Activated CD4-positive, CD25-positive, alpha-beta regulatory T cell treated with anti-CD3 and anti-CD28 coated beads, Interleukin-2, amount 50 U/mL, for 16 hours (primary cell): ENCODE results near the gene SSBP2.
"Not testable (repeated sequence)": the region's sequence is repeated elsewhere in the genome, so short reads cannot be mapped to it uniquely, and the experiment has no call there.

ENCODE experiments used
- DNase-seq: peaks from one replicate; pipeline ENCODE4 v3.0.0-alpha.2; 2020; ENCODE audit warnings: low read depth, low spot score

SSBP2 gene

DNA sequence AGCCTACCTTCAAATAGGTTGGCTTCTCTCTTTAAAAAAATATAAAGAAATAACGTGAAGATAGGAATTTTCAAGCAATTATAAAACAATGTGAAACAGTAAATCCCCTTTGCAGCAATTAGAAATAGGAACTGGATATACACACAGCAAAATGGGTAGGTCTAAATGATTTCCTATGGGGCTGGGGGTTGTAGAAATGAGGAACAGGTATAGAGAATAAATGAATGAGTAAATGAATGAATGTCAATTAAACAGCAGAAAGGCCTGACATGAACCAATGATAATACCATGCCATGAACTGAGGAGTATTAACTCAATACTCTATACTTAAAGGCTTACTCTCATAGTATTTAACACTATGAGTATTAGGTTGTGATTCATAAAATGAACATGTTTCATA is 21.6 kb downstream of the SSBP2 start:
- DNase-seq: no peak

- no peak for DNase-seq
Observed at GRCh38 chr5:81728301-81728700, 22.6 kb downstream of the SSBP2 start.

DNA sequence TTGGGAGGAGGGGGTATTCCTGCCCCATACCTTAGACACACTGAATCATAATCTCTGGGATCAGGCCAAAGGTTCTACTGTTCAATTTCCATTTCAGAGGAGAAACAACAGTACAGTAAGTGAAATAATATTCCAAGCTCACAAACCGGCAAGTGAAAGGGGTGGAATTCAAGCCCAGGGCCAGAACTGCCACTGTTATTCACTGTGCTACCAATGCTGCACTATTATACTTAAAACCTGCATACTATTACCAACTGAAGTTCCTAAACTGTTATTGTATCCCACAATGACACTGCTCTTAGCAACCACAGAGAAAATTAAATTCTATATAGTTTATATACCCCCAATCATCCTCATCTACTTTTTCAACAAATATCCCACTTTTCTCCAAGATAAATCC is 24.6 kb downstream of the SSBP2 start:
- DNase-seq: no peak

DNA sequence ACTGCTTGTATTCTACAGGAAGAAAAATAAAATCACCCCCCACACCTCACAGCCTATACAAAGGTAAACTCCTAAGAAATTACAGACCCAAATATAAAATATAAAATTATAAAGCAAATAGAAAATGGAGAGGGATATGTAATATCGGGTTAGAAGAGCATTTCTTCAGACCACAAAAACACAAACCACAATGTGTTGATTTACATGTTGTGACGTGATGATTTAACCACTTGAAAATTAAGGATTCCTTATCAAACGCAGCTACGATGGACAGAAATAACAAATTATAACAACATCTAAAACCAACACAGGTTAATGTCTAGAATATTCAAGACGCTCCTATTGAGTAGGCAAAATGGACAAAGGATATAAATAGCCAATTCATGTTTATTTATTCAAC is 26.3 kb downstream of the SSBP2 start:
- DNase-seq: no peak

GRCh38 chr5:81724108-81724507 is 26.8 kb downstream of the SSBP2 start:
- DNase-seq: no peak

DNA sequence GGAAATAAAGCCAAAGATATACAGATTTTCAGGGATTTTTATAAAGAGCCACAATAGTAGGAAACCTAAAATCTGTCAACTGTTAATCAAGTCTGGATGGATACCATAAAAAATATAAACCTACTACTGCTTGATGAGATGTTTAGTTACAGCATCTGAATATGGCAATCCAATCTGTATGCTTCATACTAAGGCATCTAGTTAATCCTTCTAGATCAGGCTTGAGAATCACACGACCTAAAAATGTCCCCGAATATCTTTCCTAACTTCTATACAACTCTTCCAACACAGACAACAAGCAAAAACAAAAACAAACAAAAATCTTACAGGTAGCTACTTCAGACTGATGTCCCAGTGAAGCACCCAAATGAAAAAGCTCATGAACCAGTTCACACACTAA is 29.8 kb downstream of the SSBP2 start:
- DNase-seq: no peak

GRCh38 chr5:81719743-81720345 is 31.1 kb downstream of the SSBP2 start:
- no peak for DNase-seq

- DNase-seq: no peak
Observed at GRCh38 chr5:81718300-81718699, 32.6 kb downstream of the SSBP2 start.

DNA sequence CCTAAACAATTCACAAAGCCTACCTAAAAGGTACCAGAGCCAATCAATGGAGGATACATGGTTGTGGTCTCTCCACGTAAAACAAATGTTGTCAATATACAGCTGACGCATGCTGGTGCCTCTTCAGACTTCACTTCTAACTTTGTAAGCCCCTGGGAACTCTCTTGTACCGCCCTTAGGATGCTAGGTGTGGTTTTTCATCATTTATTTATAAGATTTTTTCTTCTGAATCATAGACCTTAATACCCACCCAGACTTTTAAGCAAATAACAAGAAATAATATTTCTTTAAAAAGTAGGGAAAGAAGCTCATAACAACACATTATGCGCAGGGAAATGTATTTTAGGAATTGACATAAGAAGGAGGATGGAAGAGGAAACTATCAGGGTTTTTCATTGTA is 33.0 kb downstream of the SSBP2 start:
- no peak for DNase-seq

- no peak for DNase-seq
Observed at GRCh38 chr5:81717226-81717625, 33.7 kb downstream of the SSBP2 start.

DNA sequence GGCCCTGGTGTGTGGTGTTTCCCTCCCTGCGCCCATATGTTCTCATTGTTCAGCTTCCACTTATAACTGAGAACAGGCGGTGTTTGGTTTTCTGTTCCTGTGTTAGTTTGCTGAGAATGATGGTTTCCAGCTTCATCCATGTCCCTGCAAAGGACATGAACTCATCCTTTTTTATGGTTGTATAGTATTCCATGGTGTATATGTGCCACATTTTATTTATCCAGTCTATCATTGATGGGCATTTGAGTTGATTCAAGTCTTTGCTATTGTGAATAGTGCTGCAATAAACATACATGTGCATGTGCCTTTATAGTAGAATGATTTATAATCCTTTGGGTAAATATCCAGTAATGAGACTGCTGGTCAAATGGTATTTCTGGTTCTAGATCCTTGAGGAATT is 36.8 kb downstream of the SSBP2 start:
- not testable (repeated sequence) for DNase-seq

- DNase-seq: no peak
Observed at GRCh38 chr5:81708889-81709288, 42.0 kb downstream of the SSBP2 start.

GRCh38 chr5:81703840-81704239 is 47.1 kb downstream of the SSBP2 start:
- no peak for DNase-seq

GRCh38 chr5:81700166-81700565 is 50.7 kb downstream of the SSBP2 start:
- no peak for DNase-seq

GRCh38 chr5:81698813-81699212 is 52.1 kb downstream of the SSBP2 start:
- no peak for DNase-seq

- no peak for DNase-seq
Observed at GRCh38 chr5:81696418-81697397, 54.2 kb downstream of the SSBP2 start.

DNA sequence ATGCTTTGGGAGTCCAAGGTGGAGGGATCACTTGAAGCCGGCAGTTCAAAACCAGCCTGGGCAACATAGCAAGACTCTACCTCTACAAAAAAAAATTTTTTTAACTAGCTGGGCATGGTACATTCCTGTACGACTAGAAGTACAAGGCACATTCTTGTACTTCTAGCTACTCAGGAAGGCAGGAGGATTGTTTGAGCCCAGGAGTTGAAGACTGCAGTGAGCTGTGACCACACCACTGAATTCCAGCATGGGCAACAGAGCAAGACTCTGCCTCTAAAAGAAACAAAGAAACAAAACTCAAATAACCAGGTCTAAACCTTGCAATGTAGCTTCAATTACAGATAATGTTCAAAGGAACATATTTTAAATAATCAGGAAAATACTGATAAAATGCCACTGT is 56.2 kb downstream of the SSBP2 start:
- no peak for DNase-seq

DNA sequence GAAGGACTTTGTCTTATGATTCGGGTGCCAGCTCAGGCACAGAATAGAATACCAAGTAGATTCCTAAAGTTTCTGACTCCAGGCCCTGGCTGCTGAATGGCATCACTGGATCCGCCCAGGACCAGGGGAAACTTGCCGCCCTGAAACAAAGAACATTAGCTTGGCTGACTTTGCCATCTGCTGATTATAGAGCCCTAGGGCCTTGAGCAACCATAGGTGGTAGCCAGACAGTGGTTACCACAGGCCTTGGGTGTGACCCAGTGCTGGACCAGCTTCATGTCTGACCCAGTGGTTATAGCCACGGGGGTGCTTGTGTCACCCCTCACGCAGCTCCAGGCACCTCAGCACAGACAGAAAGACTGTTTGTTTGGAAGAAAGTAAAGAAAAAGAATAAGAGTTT is 62.7 kb downstream of the SSBP2 start:
- DNase-seq: no peak

DNA sequence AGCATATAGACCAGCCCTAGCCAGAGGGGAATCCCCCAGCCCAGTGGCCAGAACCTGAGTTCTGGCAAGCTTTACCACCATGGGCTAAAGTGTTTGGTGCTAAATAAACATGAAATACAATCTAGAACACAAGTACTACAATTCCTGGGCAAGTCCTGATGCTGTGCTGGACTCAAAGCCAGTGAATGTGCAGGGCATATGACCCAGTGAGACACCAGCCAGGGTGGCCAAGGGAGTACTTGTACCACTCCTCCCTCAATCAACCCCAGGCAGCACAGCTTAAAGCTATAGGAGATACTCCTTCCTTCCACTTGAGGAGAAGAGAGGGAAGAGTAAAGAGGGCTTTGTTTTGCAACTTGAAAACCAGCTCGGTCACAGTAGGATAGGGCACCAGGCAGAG is 63.6 kb downstream of the SSBP2 start:
- DNase-seq: no peak

GRCh38 chr5:81685471-81685870 is 65.4 kb downstream of the SSBP2 start:
- no peak for DNase-seq

DNA sequence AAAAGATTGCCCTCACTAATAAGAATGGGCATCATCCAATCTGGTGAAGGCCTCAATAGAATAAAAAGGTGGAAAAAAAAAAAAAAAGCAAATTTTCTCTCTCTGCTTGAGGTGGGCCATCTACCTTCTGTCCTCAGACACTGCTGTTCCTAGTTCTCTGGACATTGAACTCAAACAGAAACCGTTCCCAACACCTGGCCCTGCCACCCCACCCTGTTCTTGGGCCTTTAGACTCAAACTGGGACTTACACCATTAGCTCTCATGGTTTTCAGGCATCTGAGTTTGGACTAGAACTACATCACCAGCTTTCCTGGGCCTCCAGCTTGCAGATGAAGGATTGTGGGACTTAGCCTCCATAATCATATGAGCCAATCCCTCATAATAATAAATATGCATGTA is 71.0 kb downstream of the SSBP2 start:
- DNase-seq: no peak

GRCh38 chr5:81675420-81675819 is 75.5 kb downstream of the SSBP2 start:
- no peak for DNase-seq

DNA sequence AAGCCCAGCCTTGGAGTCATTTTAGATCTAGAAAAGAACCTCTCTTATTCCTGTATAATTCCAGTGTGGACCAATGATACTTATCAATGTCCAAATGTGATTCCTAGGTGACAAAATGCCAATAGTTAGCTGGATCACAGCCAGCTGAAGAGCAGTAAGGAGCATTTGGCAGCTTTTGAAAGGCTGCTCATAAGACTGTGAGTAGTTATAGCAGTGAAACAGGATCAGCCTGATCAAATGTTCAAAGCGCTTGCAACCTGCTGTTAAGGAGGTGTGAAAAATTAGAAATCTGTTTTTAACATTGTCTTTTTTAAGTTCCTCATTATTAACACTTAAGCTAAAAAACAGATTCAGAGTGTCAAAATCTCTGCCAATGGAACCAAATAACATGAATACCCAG is 85.1 kb downstream of the SSBP2 start:
- DNase-seq: no peak
